Endothelial cell of umbilical vein (primary cell): Measurements from ENCODE around the gene TRAF7. TPM values are rescaled to one million over a fixed set of nuclear protein-coding genes. Genes with fewer than 3 reads are reported as not detected.

Experiments used
- BruUV-seq: library from RNA; stranded (reverse); fragments of 400-500 nt; replicated peaks from 2 replicates; lab custom pipeline; 2021; lab: Mats Ljungman, UMichigan
- CTCF ChIA-PET: fragments of 300-600, 350-600 bp; sonication (Branson Sonifier 250); formaldehyde crosslinking; loops from one replicate; lab custom pipeline; 2021; ENCODE audit warnings: antibody characterized with exemption, inconsistent platforms; lab: Charles Lee
- POLR2A ChIA-PET: fragments of 300-600, 350-600 bp; sonication (Branson Sonifier 250); formaldehyde crosslinking; loops from one replicate; lab custom pipeline; 2021; ENCODE audit warnings: antibody characterized with exemption, inconsistent platforms; lab: Charles Lee
- DNase-seq: peaks from one replicate; pipeline ENCODE4 v3.0.0-alpha.2; 2011; ENCODE audit warnings: low read depth, low spot score
- FAIRE-seq: peaks from 2 replicates; lab custom pipeline; 2011; peaks lifted over from hg19 to GRCh38; lab: Jason Lieb, UNC
- H2AFZ ChIP-seq: 2 replicates; pipeline ENCODE4 v1.6.0; 2012; ENCODE audit warnings: low read depth, low read length, control low read depth, inconsistent platforms
- H3K27ac ChIP-seq: 2 replicates; pipeline ENCODE4 v1.5.1; 2011; ENCODE audit warnings: low read depth, mild to moderate bottlenecking, control low read depth, low read length, moderate library complexity; ENCODE audit not compliant: insufficient read depth
- H3K27me3 ChIP-seq, 2 experiments: 2 replicates each; pipeline versions ENCODE4 v1.6.0 to v1.6.1; 2011; ENCODE audit warnings: low read length in 2 of 2, mixed read lengths in 1 of 2; ENCODE audit not compliant: control insufficient read depth in 2 of 2, insufficient read depth in 2 of 2
- H3K36me3 ChIP-seq, 2 experiments: 2 replicates in 1 of 2; 3 replicates in 1 of 2; pipeline ENCODE4 v1.5.1; 2011; ENCODE audit warnings: low read length in 2 of 2, mild to moderate bottlenecking in 1 of 2, moderate library complexity in 1 of 2; ENCODE audit not compliant: control insufficient read depth in 2 of 2, insufficient read depth in 2 of 2; ENCODE audit errors: extremely low read depth in 1 of 2
- H3K4me1 ChIP-seq: 3 replicates; pipeline ENCODE4 v1.5.1; 2011; ENCODE audit warnings: mild to moderate bottlenecking, low read length; ENCODE audit not compliant: control insufficient read depth, insufficient read depth; ENCODE audit errors: extremely low read depth
- H3K4me2 ChIP-seq: 2 replicates; pipeline ENCODE4 v1.6.1; 2011; ENCODE audit warnings: low read length, control low read depth, mixed read lengths; ENCODE audit not compliant: insufficient read depth
- H3K4me3 ChIP-seq, 3 experiments: fragments of 200-600 bp in 1 of 3; sonication (generic), shearing (Covaris generic) in 1 of 3; replicated peaks in 1 of 3; 2 replicates each; pipeline ENCODE4 v1.5.1; 2011 to 2016; ENCODE audit warnings: control low read depth in 3 of 3, low read length in 3 of 3, mild to moderate bottlenecking in 2 of 3, inconsistent platforms in 1 of 3, low read depth in 1 of 3, moderate library complexity in 1 of 3; ENCODE audit not compliant: insufficient read depth in 1 of 3
- H3K79me2 ChIP-seq: 2 replicates; pipeline ENCODE4 v1.6.0; 2012; ENCODE audit warnings: low read length, inconsistent platforms; ENCODE audit not compliant: control insufficient read depth, insufficient read depth
- H3K9ac ChIP-seq: replicated peaks from 2 replicates; pipeline ENCODE3; 2011; ENCODE audit warnings: low read length, control low read depth; ENCODE audit not compliant: insufficient read depth; ENCODE audit errors: extremely low read depth
- H3K9me1 ChIP-seq: replicated peaks from 3 replicates; pipeline ENCODE4 v1.6.0; 2011; ENCODE audit warnings: mild to moderate bottlenecking, low read length; ENCODE audit not compliant: control insufficient read depth, insufficient read depth; ENCODE audit errors: extremely low read depth
- H3K9me3 ChIP-seq: replicated peaks from 2 replicates; pipeline ENCODE4 v1.5.1; 2012; ENCODE audit warnings: low read length, inconsistent platforms; ENCODE audit not compliant: control insufficient read depth, insufficient read depth
- H4K20me1 ChIP-seq: replicated peaks from 2 replicates; pipeline ENCODE3; 2011; ENCODE audit warnings: mild to moderate bottlenecking, low read length; ENCODE audit not compliant: control insufficient read depth, insufficient read depth; ENCODE audit errors: extremely low read depth
- EZH2 ChIP-seq: IDR thresholded peaks from 2 replicates; pipeline ENCODE4 v1.6.1; 2012; ENCODE audit warnings: borderline replicate concordance, low read depth, mild to moderate bottlenecking, moderate library complexity, low read length, inconsistent platforms; ENCODE audit not compliant: severe bottlenecking
- FOS ChIP-seq: IDR thresholded peaks from 2 replicates; pipeline ENCODE4 v1.6.1; 2011; ENCODE audit warnings: mild to moderate bottlenecking, low read length, moderate library complexity, borderline replicate concordance; ENCODE audit not compliant: insufficient read depth
- GATA2 ChIP-seq: IDR thresholded peaks from 2 replicates; pipeline ENCODE4 v1.7.0; 2011; ENCODE audit warnings: low read depth, mild to moderate bottlenecking, moderate library complexity, mixed read lengths, low read length; ENCODE audit not compliant: insufficient read length, insufficient read depth
- JUN ChIP-seq: IDR thresholded peaks from 2 replicates; pipeline ENCODE4 v1.6.1; 2011; ENCODE audit warnings: borderline replicate concordance, low read depth; ENCODE audit not compliant: insufficient read length, insufficient read depth
- MYC ChIP-seq: IDR thresholded peaks from one replicate; pipeline ENCODE4 v1.6.1; 2011; ENCODE audit warnings: mild to moderate bottlenecking, low read depth, low read length
- POLR2A ChIP-seq: IDR thresholded peaks from 2 replicates; pipeline ENCODE4 v1.6.1; 2012; ENCODE audit warnings: low read depth, mild to moderate bottlenecking, control low read depth, low read length
- POLR2AphosphoS5 ChIP-seq: IDR thresholded peaks from 2 replicates; pipeline ENCODE4 v1.6.1; 2012; ENCODE audit warnings: low read depth, mild to moderate bottlenecking, control low read depth, low read length, moderate library complexity; ENCODE audit not compliant: insufficient read depth
- dilution Hi-C: fragments of 300-500 bp; cut with MboI; formaldehyde crosslinking; loops from one replicate; pipeline ENCODE4 v1.15.0; 2019; ENCODE audit warnings: low sequenced_read_pairs; ENCODE audit not compliant: extremely low pct_ligation_motif_present
- intact Hi-C: fragments of 100-400 bp; cut with micrococcal nuclease; formaldehyde crosslinking; loops from one replicate; pipeline ENCODE4 v1.10.0; 2022
- polyA plus RNA-seq, 4 experiments: library from polyadenylated mRNA; depleted of rRNA in 3 of 4; stranded (reverse) in 3 of 4; unstranded in 1 of 4; fragments of >200 nt; gene quantifications; 2 replicates each; pipeline versions ENCODE4 v1.2.1 to v1.2.3, GENCODE V29; 2011 to 2012; ENCODE audit warnings: missing spikeins in 1 of 4
- total RNA-seq: library from RNA; stranded (reverse); gene quantifications from 2 replicates; pipeline ENCODE4 v1.2.3, GENCODE V29; 2021
- TF ChIP-seq, protein P1 (sequence below), 2 donors: IDR thresholded peaks; 1 replicate in 1 of 2; 2 replicates in 1 of 2; pipeline ENCODE4 v1.5.1; 2011; ENCODE audit warnings: low read length in 2 of 2, mild to moderate bottlenecking in 2 of 2, moderate library complexity in 2 of 2, control low read depth in 1 of 2, inconsistent platforms in 1 of 2, low read depth in 1 of 2; ENCODE audit not compliant: insufficient read depth in 1 of 2; ENCODE audit errors: extremely low read depth in 1 of 2
- TF ChIP-seq, protein P2 (sequence below): IDR thresholded peaks from 2 replicates; pipeline ENCODE4 v1.6.1; 2011; ENCODE audit not compliant: insufficient read depth, insufficient read length

Gene TRAF7
- total and polyA plus RNA-seq, 2 donors (not counting 3 experiments of a cell fraction or from before 2014, with no cell fraction given): 141 to 175 TPM

DNA sequence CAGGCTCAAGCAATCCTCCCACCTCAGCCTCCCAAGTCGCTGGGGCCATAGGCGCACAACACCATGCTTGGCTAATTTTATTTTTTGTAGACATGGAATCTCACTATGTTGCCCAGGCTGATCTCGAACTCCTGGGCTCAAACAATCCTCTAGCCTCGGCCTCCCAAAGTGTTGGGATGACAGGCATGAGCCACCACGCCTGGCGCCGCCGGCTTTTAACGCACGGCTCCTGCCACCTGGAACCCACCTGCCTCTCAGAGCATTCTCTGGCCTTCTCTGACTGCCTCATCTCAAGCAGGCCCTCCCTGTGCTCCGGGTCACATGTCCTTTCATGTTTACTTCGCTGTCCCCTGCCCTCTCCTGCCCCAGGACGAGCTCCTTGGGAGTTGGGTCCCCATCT is 30.5 kb downstream of the TRAF7 start:
- no peak overlapping the region for H3K27ac ChIP-seq

More for the DNA sequence above, 30.5 kb downstream of the TRAF7 start:
- no peaks in the 10 kb centered on the region for H4K20me1 ChIP-seq
- no peaks in the 10 kb centered on the region for H3K9me3 ChIP-seq
- no peaks in the 10 kb centered on the region for H3K79me2 ChIP-seq
- ChIA-PET POLR2A (no interaction called here), CTCF (no interaction called here)
- H3K4me1 ChIP-seq: no peaks in the 10 kb centered on the region
- no peaks in the 10 kb centered on the region for H3K36me3 ChIP-seq
- H2AFZ ChIP-seq: no peak overlapping the region
- FAIRE-seq: no peak
- DNase-seq: no peak
- no peaks in the 10 kb centered on the region for H3K9me1 ChIP-seq
- BruUV-seq: no TSS peak
- H3K9ac ChIP-seq: no peak overlapping the region
- H3K4me2 ChIP-seq: no peak overlapping the region
- TF ChIP-seq POLR2AphosphoS5: no peak
- TF ChIP-seq GATA2: no peak
- TF ChIP-seq, protein P1, sequence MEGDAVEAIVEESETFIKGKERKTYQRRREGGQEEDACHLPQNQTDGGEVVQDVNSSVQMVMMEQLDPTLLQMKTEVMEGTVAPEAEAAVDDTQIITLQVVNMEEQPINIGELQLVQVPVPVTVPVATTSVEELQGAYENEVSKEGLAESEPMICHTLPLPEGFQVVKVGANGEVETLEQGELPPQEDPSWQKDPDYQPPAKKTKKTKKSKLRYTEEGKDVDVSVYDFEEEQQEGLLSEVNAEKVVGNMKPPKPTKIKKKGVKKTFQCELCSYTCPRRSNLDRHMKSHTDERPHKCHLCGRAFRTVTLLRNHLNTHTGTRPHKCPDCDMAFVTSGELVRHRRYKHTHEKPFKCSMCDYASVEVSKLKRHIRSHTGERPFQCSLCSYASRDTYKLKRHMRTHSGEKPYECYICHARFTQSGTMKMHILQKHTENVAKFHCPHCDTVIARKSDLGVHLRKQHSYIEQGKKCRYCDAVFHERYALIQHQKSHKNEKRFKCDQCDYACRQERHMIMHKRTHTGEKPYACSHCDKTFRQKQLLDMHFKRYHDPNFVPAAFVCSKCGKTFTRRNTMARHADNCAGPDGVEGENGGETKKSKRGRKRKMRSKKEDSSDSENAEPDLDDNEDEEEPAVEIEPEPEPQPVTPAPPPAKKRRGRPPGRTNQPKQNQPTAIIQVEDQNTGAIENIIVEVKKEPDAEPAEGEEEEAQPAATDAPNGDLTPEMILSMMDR (IDR thresholded peaks at IDR 0.05; ENCODE audit: extremely low read depth in 1 of 2, insufficient read depth in 1 of 2, low read depth in 1 of 2, low read length in 2 of 2): no peak
- TF ChIP-seq POLR2A: no peak
- TF ChIP-seq EZH2: no peak
- no peak for TF ChIP-seq JUN
- no peak for TF ChIP-seq FOS
- TF ChIP-seq MYC: no peak
- TF ChIP-seq, protein P2, sequence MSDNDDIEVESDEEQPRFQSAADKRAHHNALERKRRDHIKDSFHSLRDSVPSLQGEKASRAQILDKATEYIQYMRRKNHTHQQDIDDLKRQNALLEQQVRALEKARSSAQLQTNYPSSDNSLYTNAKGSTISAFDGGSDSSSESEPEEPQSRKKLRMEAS: no peak
- no peak overlapping the region for H3K4me3 ChIP-seq
- H3K27me3 ChIP-seq: no peaks in the 10 kb centered on the region
- dilution Hi-C loops (no loop called here), intact Hi-C loops (no loop called here)
